HPDE6-E6E7 (cell line): ENCODE data around the gene ZNF513.
A peak's percentile ranks its signal among the peaks of the same experiment; 100 is the strongest.
"Not testable (repeated sequence)": the region's sequence is repeated elsewhere in the genome, so short reads cannot be mapped to it uniquely, and the experiment has no call there.

Source experiments
- DNase-seq: peaks from one replicate; pipeline ENCODE4 v3.0.0; 2011; ENCODE audit warnings: missing footprints; ENCODE audit errors: extremely low spot score

ZNF513 gene

DNA sequence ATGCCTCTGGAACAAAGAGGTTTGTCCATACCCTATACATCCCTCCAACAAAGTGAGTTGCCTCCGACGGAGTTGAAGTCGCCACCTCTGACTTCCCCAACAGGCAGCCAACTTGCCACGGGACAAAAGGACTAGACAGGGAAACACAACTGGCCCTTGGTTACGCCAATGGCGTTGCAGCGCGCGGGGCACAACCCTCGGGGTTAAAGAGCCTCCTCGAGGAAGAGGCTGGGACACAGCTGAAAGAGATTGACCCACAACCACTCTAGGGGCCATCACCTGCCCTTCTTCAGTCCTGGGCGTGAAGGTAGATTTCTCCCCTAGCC lies 24.5 kb downstream of the ZNF513 start:
- peak; percentile 33 for DNase-seq

DNA sequence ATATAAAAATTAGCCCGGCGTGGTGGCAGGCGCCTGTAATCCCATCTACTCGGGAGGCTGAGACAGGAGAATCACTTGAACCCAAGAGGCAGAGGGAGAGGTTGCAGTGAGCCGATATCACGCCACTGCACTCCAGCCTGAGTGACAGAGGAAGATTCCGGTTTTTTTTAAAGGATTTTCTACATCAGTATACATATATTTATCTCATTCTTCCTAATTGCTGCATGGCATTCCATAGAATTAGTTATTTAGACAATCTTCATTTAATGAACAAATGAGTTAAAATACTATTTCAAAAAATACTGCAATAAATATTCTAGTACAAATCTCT lies 26.0 kb downstream of the ZNF513 start:
- DNase-seq = no peak

DNA sequence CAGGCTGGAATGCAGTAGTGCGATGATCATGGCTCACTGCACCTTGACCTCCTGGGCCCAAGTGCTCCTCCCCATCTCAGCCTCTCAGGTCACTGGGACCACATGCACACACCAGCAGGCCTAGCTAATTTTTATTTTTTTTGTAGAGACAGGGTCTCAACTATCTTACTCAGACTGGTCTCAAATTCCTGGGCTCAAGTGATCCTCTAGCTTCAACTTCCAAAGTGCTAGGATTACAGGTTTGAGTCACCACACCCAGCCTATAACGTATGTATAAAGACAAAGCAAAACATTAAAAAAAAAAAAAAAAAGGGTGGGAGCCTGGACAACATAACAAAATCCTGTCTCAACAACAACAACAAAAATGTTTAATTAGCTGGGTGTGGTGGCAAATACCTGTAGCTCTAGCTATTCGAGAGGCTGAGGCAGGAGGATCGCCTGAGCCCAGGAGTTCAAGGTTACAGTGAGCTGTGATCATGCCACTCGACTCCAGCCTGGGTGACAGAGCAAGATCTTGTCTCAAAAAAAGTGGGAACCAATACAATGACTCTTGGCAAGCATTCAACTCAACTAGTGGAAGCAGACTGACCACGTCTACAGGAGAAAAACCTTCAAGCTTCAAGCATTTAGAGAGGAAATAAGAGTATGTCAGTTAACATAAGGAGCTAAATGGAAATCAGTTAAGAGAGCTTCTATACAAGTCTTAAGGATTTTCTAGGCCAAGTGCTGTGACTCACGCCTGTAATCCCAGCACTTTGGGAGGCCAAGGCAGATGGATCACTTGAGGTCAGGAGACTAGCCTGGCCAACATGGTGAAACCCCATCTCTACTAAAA lies 26.6 kb downstream of the ZNF513 start:
- no peak for DNase-seq

DNA sequence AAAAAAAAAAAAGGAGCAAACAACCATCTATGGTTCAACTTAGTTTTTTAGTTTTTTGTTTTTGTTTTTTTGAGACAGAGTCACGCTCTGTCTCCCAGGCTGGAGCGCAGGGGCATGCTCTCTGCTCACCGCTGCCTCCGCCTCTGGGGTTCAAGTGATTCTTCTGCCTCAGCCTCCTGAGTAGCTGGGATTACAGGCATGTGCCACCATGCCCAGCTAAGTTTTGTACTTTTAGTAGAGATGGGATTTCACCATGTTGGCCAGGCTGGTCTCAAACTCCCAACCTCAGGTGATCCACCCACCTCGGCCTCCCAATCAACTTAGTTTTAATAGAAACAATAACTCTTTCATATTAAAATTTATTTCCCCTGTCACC lies 27.2 kb downstream of the ZNF513 start:
- not testable (repeated sequence) for DNase-seq

DNA sequence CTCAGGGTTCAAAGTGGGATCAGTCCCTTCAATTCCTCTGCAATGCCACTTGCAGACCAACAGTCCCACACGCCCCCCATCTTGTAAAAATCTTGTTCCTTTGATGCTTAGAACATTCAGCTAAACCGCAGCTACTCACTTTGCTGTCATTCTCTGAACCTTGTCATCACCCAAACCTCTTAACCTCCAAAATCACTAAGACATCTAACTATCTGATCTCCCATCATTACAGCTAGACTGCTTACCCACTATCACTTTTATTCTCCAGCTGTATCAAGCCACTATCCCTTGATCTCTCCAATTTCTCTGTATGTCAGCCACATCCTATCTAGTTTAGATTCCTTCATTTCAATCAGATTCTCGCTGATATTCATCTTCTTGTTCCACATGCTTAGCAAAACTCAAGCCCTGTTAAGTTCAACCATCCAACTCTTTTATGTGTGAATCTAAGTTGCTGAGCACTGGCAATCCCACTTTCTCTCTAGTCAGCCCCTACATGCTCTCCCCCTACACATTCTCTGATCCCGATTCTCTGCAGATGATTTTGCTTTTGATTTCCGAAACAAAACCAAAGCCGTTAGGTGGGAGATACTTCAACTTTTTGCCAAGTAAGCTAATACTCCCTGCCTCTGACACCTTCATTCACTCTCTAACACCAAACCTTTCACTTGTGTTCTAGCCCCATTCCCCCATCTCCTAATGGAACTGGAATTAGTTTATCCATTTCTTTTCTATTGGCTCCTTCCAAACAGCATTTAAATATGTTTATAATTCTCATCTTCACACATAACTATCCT lies 28.5 kb downstream of the ZNF513 start:
- DNase-seq = no peak

DNA sequence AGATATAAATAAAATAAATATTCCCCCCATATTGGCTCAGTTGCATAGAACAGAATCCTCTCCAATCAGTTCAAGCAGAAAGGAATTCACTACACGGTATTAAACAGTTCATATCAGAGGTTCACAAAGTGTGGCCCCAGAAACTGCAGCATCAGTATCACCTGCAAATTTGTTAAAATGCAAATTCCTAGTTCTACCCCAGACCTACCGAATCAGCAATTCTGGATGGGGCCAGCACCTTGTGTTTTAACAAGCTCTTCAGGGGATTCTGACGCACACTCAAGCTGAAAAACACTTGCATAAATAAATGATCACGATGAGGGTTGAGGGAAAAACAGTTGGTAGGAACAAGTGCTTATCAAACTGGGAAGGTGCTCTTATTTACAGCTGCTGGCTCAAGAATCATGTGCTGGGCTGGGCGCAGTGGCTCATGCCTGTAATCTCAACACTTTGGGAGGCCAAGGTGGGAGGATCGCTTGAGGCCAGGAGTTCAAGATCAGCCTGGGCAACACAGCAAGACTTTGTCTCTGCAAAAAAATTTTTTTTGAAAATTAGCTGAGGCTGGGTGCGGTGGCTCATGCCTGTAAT lies 30.3 kb downstream of the ZNF513 start:
- DNase-seq = no peak

DNA sequence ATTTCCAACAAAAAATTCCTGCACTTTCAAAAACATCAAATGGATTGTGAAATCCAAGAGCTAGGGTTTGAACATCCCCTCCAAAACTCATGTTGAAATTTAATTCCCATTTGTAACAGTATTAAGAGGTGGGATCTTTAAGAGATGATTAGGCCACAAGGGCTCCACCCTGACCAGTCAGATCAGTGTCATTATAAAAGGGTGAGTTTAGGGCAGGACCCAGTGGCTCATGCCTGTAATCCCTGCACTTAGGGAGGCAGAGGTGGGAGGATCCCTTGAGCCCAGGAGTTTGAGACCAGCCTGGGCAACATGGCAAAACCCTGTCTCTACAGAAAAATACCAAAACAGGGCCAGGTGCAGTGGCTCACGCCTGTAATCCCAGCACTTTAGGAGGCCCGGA lies 32.9 kb downstream of the ZNF513 start:
- DNase-seq = no peak

DNA sequence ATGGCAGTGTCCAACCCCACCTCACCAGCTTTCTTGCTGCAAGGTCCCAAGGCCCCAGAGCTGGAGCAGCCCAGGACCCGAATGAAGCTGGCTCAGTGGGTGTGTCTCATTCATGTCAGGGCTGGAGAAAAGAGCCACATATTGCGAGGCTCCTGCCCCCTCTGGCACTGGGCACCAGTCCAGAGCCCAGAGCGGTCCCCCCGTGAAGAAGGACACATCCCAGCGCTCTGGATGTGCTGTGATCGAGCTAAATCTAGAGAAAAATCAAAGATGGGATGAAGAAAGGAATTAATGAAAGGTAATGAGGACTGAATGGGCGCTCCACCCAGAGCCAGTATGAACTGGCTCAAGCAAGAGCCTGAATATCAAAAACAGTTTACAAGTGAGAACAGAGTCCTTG lies 44.4 kb downstream of the ZNF513 start:
- DNase-seq = no peak

DNA sequence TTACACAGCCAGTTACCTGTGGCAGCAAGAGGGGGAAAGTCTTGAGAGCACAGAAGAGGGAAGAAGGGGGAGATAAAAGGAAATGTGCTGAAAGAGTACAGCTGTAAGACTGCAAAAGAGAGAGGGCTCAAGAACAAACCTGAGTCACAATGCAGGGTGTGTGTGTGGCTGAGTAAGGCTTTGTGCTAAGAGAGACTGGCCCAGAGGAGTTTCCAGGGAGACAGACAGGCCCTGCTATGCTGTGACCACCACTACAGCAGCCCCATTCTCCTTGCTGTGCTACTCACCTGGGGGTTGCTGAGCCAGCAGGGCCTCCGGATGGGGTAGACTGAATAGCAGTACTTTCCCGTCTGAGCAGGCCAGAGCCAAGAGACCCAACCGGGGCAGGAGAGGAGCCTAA lies 45.2 kb downstream of the ZNF513 start:
- no peak for DNase-seq
